Astrocyte (in vitro differentiated cells and primary cell): Measurements from ENCODE around the gene LRFN5.

Experiments
- EZH2 ChIP-seq: IDR thresholded peaks from 2 replicates; pipeline ENCODE4 v1.6.1; 2012; ENCODE audit warnings: mild to moderate bottlenecking, low read length, inconsistent platforms; ENCODE audit not compliant: insufficient read depth
- TF ChIP-seq, protein P1 (sequence below): IDR thresholded peaks from 2 replicates; pipeline ENCODE4 v1.5.1; 2011; ENCODE audit warnings: low read depth, mild to moderate bottlenecking, inconsistent platforms, low read length, moderate library complexity; ENCODE audit not compliant: insufficient read depth

DNA sequence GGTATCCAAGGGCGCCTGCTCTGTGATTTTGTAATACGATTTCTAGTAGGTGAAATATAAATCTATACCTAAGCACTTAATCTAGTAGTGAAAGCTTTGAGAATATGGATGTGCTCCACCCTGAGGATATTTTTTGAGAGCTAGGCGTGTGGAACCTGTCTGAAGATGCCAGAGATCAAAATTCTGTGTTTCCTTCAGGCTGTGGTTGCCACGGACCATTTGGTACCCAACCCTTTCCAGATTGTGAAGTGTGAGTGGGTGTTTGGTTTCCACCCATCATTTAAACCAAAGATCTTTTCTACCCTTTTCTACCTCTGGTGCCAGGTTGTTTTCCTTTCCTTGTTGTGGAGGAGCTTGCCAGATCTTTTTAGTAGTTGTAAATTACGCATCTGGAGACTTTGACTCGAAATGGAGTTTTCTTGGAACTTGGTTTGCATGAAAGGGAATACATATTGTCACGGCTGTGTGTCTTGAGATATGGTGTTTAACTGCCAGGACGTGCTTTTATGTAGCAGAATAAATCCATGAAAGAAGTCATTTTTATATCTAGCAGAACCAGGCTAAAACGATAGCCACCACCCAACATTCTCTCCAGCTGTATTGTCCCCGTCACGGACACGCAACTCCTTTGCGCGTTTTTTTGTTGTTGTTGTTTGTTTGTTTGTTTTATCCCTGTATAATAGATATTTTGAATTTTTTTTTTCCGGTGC lies 2.2 kb downstream of the LRFN5 start:
- TF ChIP-seq, protein P1, sequence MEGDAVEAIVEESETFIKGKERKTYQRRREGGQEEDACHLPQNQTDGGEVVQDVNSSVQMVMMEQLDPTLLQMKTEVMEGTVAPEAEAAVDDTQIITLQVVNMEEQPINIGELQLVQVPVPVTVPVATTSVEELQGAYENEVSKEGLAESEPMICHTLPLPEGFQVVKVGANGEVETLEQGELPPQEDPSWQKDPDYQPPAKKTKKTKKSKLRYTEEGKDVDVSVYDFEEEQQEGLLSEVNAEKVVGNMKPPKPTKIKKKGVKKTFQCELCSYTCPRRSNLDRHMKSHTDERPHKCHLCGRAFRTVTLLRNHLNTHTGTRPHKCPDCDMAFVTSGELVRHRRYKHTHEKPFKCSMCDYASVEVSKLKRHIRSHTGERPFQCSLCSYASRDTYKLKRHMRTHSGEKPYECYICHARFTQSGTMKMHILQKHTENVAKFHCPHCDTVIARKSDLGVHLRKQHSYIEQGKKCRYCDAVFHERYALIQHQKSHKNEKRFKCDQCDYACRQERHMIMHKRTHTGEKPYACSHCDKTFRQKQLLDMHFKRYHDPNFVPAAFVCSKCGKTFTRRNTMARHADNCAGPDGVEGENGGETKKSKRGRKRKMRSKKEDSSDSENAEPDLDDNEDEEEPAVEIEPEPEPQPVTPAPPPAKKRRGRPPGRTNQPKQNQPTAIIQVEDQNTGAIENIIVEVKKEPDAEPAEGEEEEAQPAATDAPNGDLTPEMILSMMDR = no peak
- TF ChIP-seq EZH2 = no peak
